Measurements from ENCODE around the gene CDKAL1. TPM values are rescaled to one million over a fixed set of nuclear protein-coding genes. Genes with fewer than 3 reads are reported as not detected.

The CDKAL1 gene
- total RNA-seq, 4 donors from 2014 or later: 11.8 to 21.4 (median 13.8) TPM

- TF ChIP-seq CTCF (IDR thresholded peaks at IDR 0.05): no peak
- ATAC-seq (ENCODE audit: low FRiP score) (no peak), DNase-seq (ENCODE audit: low spot score) (no peak)
These were observed 395.0 kb downstream of the CDKAL1 start for GRCh38 chr6:20929283-20929682.

GRCh38 chr6:20931093-20931492 lies 396.8 kb downstream of the CDKAL1 start:
- DNase-seq (ENCODE audit: low spot score): no peak
- no peak for ATAC-seq (ENCODE audit: low FRiP score)

GRCh38 chr6:20931772-20932171 lies 397.5 kb downstream of the CDKAL1 start:
- TF ChIP-seq CTCF (IDR thresholded peaks at IDR 0.05): no peak
- no peak for DNase-seq (ENCODE audit: low spot score)
- no peak for ATAC-seq (ENCODE audit: low FRiP score)

More at GRCh38 chr6:20931093-20931492, 396.8 kb downstream of the CDKAL1 start:
- TF ChIP-seq CTCF (IDR thresholded peaks at IDR 0.05): no peak

- ATAC-seq (ENCODE audit: low FRiP score) (no peak), DNase-seq (ENCODE audit: low spot score) (no peak)
- no peak for TF ChIP-seq CTCF (IDR thresholded peaks at IDR 0.05)
These were observed 398.0 kb downstream of the CDKAL1 start for GRCh38 chr6:20932284-20932683.

- DNase-seq (ENCODE audit: low spot score) (no peak), ATAC-seq (ENCODE audit: low FRiP score) (no peak)
- TF ChIP-seq CTCF (IDR thresholded peaks at IDR 0.05): no peak
These were observed 399.0 kb downstream of the CDKAL1 start for GRCh38 chr6:20933057-20933788.

GRCh38 chr6:20936949-20937348 lies 402.7 kb downstream of the CDKAL1 start:
- no peak for ATAC-seq (ENCODE audit: low FRiP score)
- TF ChIP-seq CTCF (IDR thresholded peaks at IDR 0.05): no peak

DNA sequence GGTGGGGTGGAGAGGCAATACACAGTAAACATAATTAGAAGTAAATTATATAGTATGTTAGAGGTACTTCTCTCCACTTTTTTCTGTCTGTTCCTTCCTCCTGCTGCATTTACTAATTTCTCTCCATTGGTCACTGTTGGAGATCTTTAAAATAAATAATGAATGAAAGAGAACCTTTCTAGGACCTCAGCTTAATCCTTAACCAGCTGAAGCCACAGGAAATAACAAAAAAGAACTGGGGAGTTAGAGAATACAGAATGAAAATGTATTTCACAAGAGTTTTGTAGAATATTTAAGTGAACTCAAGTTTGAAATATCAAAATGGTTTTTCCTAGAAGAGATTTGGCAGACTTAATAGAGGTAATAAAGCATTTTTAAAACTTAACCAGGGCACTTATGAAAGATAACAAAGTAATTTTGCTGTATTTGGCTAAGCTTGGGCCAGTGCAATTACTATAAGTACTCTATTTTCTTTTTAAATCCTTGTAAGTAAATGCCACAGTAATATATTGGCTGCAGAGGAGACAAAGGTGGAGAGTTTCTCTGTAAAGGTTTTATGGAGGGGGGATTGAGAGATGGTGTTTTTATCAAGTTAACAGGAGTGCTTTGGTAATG lies 405.0 kb downstream of the CDKAL1 start:
- DNase-seq (ENCODE audit: low spot score) (no peak), ATAC-seq (ENCODE audit: low FRiP score) (no peak)
- no peak for TF ChIP-seq CTCF (IDR thresholded peaks at IDR 0.05)

More at GRCh38 chr6:20936949-20937348, 402.7 kb downstream of the CDKAL1 start:
- no peak for DNase-seq (ENCODE audit: low spot score)

Measured in omental fat pad (tissue), 4 donors.